SHP77 treated with DMSO at 0.1 percent for 48 hours (cell line): ENCODE results near the gene OR2H1.

Experiments used
- DNase-seq: peaks from one replicate; lab custom pipeline; 2025; lab: John Stamatoyannopoulos, UW

Gene OR2H1

GRCh38 chr6:29483735-29484134, 26.8 kb downstream of the OR2H1 start:
- no peak for DNase-seq

DNA sequence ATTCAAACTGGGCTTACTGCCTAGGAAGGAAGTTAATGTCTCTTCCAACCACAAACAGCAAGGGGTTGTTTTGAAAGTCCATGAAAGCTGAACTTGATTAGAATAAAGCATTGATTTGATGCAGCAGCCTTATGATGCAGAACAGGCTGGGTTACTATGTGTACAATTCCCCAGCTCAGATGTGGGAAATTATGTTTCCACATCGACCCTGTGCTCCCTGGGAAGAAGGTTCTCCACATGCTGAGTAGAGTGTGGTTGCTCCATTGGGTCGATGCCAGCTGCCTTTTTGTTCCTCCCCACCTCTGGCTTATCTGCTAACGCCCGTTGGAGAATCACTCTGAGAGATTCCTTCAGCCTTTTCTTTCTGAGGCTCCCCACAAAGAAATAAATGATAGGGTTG, 29.6 kb downstream of the OR2H1 start:
- no peak for DNase-seq

GRCh38 chr6:29487131-29487530, 30.2 kb downstream of the OR2H1 start:
- no peak for DNase-seq

DNA sequence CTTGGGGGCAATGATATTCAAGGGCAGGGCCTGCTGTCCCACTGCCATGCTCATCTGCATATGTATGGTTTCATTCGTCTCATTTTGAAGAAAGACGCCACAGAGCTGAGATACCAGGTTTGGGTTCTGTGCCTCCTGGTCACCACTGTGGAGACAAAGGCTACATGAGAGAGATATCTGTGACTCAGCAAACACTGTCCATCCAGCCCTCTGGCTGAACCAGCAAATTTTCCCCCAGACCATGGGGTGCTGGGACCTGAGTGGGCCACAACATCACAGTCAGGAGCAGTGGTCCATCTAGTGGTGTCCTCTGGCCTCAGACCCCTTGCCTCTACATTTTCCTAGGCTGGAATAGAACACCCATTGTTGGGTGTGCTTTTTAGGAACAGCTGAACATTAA, 30.7 kb downstream of the OR2H1 start, which contains the start of gene MAS1L:
Gene MAS1L (minus strand): TSS at position 297 of the 400 bp plus-strand sequence. CDS start 54 bp downstream, at position 243.
- DNase-seq, result no peak

GRCh38 chr6:29488874-29489273, 31.9 kb downstream of the OR2H1 start:
- no peak for DNase-seq

DNA sequence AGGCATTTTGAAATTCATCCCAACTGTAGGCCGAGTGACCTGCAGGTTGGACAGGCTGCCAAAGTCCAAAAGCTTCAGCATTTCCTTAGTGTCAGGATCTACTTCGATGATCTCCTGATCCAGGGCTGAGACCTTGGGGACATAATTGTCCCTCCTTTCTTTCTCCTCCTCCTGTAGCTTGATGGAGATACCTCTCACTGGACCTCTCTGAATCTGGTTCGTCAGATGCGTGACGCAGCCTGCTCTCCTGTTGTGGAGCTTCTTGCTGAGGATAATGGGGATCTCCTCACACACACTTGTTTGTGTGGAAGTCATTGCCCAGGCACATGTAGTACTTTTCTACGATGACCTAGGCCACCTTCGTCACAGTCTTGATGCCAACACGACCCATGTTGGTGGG, 32.3 kb downstream of the OR2H1 start:
- no peak for DNase-seq

GRCh38 chr6:29490055-29490454, 33.1 kb downstream of the OR2H1 start:
- DNase-seq, result no peak

GRCh38 chr6:29490552-29490951, 33.6 kb downstream of the OR2H1 start:
- DNase-seq, result no peak

DNA sequence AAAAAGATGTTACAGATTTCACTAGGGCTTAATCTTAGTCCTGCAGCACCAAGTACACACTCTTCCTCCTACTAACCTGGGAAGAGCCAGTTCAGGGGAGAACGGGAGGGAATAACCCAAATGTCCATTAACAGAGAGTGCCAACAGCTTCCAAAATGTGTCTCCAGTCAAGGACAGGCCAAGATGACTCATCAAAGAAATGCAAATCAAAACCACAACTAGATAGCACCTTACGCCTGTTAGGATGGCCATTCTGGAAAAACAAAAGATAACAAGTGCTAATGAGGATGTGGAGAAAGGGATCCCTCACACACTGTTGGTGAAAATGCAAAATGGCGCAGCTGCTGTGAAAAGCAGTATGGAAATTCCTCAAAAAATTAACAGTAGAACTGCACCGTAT, 34.6 kb downstream of the OR2H1 start:
- no peak for DNase-seq

DNA sequence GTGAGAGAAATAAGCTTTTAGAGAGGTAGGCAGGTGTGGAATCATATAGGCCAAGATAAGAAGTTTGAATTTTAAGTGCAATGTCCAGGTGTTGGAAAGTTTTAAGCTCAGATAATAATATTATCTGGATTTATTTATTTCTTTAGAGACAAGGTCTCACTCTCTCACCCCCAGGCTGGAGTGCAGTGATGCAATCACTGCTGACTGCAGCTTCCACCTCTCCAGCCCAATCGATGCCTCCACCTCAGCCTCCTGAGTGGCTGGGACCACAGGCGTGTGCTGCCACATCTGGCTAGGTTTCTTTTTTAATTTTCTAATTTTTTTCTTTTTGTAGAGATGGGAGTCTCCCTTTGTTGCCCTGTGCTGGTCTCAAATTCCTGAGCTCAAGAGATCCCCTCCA, 36.3 kb downstream of the OR2H1 start:
- no peak for DNase-seq

DNA sequence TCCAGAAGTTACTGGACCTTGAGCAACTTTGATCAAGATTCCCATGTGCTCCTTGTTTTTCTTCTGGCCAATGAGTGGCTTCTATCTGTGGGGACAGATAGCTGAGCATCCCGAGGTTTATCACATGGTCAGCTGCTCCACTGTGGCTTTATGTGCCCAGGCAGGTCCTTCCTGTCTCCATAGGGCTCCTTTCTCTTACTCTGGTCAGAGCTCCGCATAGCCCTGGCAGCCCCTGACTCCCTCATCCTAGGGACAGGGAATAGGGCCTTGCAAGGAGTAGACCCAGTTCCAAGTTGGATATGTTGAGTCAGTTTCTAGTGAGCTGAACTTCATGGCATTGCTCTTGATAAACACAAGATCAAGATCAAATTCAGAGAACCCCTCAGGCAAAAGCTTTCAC, 37.2 kb downstream of the OR2H1 start:
- no peak for DNase-seq

GRCh38 chr6:29495571-29495970, 38.6 kb downstream of the OR2H1 start:
- DNase-seq, result no peak

GRCh38 chr6:29496961-29497360, 40.0 kb downstream of the OR2H1 start:
- DNase-seq, result no peak

DNA sequence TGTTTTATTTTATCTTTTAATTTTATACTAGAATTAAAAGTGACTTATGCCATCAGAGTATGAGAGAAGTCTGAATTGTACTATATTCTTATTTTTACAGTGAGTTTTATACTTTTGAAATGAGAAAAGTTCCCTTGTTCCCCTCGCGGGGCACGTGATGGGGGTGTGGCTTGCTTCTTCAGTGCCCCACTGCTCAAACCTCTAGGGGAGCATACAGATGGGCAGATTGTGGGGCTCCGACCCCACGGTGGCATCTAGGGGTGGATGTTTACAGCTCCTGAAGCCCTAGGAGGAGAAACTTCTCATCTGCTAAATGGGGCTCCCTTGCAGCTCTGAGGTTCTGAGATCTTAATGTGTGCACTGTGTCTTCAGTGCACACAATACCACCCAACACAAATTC, 42.7 kb downstream of the OR2H1 start:
- DNase-seq, result no peak

GRCh38 chr6:29500594-29500993, 43.6 kb downstream of the OR2H1 start:
- no peak for DNase-seq

GRCh38 chr6:29501106-29501505, 44.2 kb downstream of the OR2H1 start:
- no peak for DNase-seq

- DNase-seq, result no peak
Measured at GRCh38 chr6:29502181-29502580, 45.2 kb downstream of the OR2H1 start.

- no peak for DNase-seq
Measured at GRCh38 chr6:29502597-29502996, 45.6 kb downstream of the OR2H1 start.

GRCh38 chr6:29504961-29505360, 48.0 kb downstream of the OR2H1 start:
- DNase-seq, result no peak

DNA sequence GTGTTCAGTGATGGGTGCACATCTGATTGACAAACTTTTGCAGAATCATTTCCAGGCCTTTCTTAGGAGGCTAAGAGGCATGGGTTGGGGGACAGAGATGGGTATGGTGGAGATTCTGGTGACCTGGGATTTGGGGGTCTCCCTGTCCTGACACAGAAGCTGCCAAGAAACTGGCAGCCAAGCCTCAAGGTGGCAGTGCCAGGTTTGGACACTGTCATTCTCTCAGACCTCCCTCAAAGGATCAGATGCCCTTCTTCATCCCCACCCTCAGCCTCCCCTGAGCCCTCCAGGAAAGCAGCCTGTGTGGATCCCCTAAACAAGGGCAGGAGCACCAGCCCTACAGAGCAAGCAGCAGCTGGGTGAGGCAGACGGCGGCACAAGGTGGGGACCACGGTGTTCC, 48.9 kb downstream of the OR2H1 start:
- no peak for DNase-seq

DNA sequence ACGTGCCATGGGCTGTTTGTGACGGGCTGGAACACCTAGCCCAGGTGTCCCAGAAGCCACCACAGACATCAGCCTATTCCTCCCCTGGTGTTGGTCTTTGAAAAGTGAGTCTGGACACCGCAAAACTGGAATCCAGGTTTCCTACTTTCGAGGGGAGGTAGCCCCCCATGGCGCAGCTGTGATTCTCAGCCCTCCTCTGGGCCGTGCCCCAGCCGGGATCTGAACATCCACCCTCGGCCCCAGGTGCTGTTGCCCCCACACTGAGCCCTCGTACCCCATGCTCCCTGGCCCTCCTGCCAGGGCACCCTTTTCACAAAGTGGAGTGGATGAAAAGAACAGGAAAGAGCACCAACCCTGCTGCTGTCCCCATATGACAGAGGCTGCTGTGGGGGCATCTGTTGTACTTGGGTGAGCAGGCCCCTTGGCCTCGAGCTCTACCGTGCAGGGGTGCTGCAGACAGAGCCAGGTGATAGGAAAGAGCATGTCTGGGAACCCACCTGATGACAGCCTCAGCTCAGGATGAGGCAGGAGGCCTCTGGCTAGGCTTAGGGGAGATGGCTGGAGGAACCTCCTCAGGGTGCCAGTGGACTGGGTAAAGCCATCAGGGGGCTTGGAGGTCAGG, 49.6 kb downstream of the OR2H1 start:
- no peak for DNase-seq

DNA sequence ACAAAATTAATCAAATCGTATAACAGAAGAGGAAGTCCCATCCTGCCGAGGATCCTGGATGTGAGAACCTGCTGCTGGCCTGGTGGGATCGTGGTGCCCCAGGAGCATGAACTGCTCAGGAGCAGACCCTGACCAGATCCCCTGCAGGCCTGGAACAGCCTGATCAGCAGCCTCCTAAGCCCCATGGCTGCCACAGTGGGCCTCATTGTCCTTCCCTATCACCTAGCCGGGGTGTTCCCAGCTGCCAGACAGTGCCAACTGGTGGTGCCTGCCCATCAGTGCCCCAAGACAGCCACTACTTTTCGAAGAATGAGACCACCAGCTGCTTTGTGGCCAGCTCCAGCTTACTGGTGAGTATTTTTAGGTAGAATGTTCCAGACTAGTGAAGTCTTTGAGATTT, 50.4 kb downstream of the OR2H1 start:
- no peak for DNase-seq

- DNase-seq, result no peak
Measured at GRCh38 chr6:29509239-29509638, 52.3 kb downstream of the OR2H1 start.

DNA sequence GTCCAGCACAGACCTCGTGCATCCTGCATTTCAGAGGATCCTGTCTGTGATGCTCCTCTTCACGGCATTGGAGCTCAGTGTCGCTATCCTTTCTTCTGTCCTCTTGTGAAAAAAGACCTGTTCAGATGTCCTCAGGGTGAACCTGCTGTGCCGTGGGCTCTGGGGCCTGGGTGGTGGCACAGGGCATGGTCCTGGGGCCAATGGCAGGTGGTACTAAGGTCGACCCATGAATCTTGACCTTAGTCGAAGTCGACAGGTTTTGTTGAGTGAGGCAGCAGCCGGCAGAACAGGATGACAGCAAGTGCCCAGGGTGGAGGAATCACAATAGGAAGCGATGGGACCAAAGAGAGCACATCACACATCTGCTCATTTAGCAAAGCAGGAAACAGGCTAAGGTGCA, 52.8 kb downstream of the OR2H1 start:
- no peak for DNase-seq

DNA sequence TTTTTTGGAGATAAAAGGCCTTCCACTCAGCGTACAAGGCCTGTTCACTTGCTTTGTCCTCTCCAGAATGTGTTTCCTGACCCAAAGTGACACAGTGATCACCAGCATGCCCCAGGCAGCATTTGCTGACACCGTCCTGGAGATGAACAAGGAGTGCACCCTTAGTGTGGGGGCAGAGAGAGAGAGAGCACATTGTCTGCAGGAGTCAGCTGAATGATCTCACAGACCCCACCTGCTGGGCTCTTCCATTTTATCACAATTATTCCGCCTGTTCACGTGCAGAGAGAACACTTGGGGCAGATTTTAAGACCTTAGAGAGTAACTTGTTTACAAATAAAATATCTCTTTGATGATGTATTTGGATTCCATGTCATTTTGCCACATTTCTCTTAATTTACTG, 53.2 kb downstream of the OR2H1 start:
- DNase-seq, result no peak
